ENCODE results near the gene ZNF835.

Gene ZNF835

GRCh38 chr19:56661248-56661647 is 10.3 kb downstream of the ZNF835 start:
- DNase-seq: no peak

GRCh38 chr19:56660381-56661107 is 11.0 kb downstream of the ZNF835 start:
- DNase-seq: no peak

- DNase-seq: no peak
Observed at GRCh38 chr19:56654151-56654550, 17.4 kb downstream of the ZNF835 start.

GRCh38 chr19:56643460-56643955 is 28.0 kb downstream of the ZNF835 start:
- no peak for DNase-seq

GRCh38 chr19:56642711-56643459 is 28.7 kb downstream of the ZNF835 start, which contains the start of gene SMIM17:
TSS of gene SMIM17 (plus strand) at chr19:56643159. CDS start at chr19:56645668, 2,509 bp downstream.
- DNase-seq: no peak

- no peak for DNase-seq
Observed at GRCh38 chr19:56639217-56639616, 32.3 kb downstream of the ZNF835 start.

- DNase-seq: no peak
Observed at GRCh38 chr19:56637976-56638555, 33.5 kb downstream of the ZNF835 start.

- no peak for DNase-seq
Observed at GRCh38 chr19:56633021-56633420, 38.5 kb downstream of the ZNF835 start.

GRCh38 chr19:56625708-56626107 is 45.8 kb downstream of the ZNF835 start:
- DNase-seq: no peak

- no peak for DNase-seq
Observed at GRCh38 chr19:56623006-56623405, 48.6 kb downstream of the ZNF835 start.

GRCh38 chr19:56622374-56622773 is 49.2 kb downstream of the ZNF835 start:
- no peak for DNase-seq

GRCh38 chr19:56619121-56619520 is 52.4 kb downstream of the ZNF835 start:
- DNase-seq: no peak

- DNase-seq: no peak
Observed at GRCh38 chr19:56617531-56617930, 54.0 kb downstream of the ZNF835 start.

- no peak for DNase-seq
Observed at GRCh38 chr19:56613639-56614038, 57.9 kb downstream of the ZNF835 start.

- DNase-seq: no peak
Observed at GRCh38 chr19:56612737-56613136, 58.8 kb downstream of the ZNF835 start.
